A549 (cell line): ENCODE measurements around the gene CXADR. TPM values are rescaled to one million over a fixed set of nuclear protein-coding genes. Genes with fewer than 3 reads are reported as not detected.
A peak's percentile ranks its signal among the peaks of the same experiment; 100 is the strongest.
"Not testable (repeated sequence)": the region's sequence is repeated elsewhere in the genome, so short reads cannot be mapped to it uniquely, and the experiment has no call there.

Source experiments
- ATAC-seq, 2 experiments: fragments of 200-7000 bp in 1 of 2; fragments of >200 bp in 1 of 2; cut with Nextera tagmentation in 1 of 2; cut with Tn5 transposase in 1 of 2; 3 replicates each; pipeline versions ENCODE4 v1.8.0 to v1.9.1; 2018 to 2020; ENCODE audit warnings: mild to moderate bottlenecking in 1 of 2, moderate library complexity in 1 of 2
- CTCF ChIA-PET: fragments of 300-600 bp; sonication (Branson Sonifier 250); formaldehyde crosslinking; extraction: SDS; loops from one replicate; lab custom pipeline; 2021; ENCODE audit warnings: antibody characterized with exemption, inconsistent platforms; lab: Yijun Ruan, JAX
- POLR2A ChIA-PET: fragments of 350-600 bp; formaldehyde crosslinking; extraction: SDS; loops from one replicate; lab custom pipeline; 2021; ENCODE audit warnings: antibody characterized with exemption, inconsistent platforms; lab: Yijun Ruan, JAX
- DNase-seq, 2 experiments: peaks; one replicate each; pipeline versions ENCODE4 v3.0.0 to v3.0.0-alpha.2; 2011 to 2016; ENCODE audit warnings: low read depth in 1 of 2, low spot score in 1 of 2
- FAIRE-seq: peaks from 2 replicates; lab custom pipeline; 2011; peaks lifted over from hg19 to GRCh38; lab: Jason Lieb, UNC
- H3K27ac ChIP-seq, 2 experiments: fragments of >200 bp; sonication (Bioruptor Twin); formaldehyde crosslinking; 3 replicates each; pipeline ENCODE4 v1.5.1; 2016 to 2017
- H3K4me1 ChIP-seq: fragments of >200 bp; sonication (Bioruptor Twin); formaldehyde crosslinking; 3 replicates; pipeline ENCODE4 v1.6.1; 2016
- H3K4me2 ChIP-seq: fragments of >200 bp; sonication (Bioruptor Twin); formaldehyde crosslinking; 3 replicates; pipeline ENCODE4 v1.6.1; 2016
- H3K4me3 ChIP-seq: fragments of >200 bp; sonication (Bioruptor Twin); formaldehyde crosslinking; 3 replicates; pipeline ENCODE4 v1.5.1; 2016
- H3K9me3 ChIP-seq: fragments of >200 bp; sonication (Bioruptor Twin); formaldehyde crosslinking; 3 replicates; pipeline ENCODE4 v1.6.1; 2016
- CBX2 ChIP-seq: fragments of 200-600 bp; sonication (generic); IDR thresholded peaks from 2 replicates; pipeline ENCODE4 v1.6.1; 2016; ENCODE audit warnings: low read depth, mild to moderate bottlenecking, borderline replicate concordance
- CBX8 ChIP-seq: fragments of 200-600 bp; sonication (generic); IDR thresholded peaks from 2 replicates; pipeline ENCODE4 v1.6.1; 2016
- CHD4 ChIP-seq: fragments of 200-600 bp; sonication (generic); IDR thresholded peaks from 2 replicates; pipeline ENCODE4 v1.6.1; 2016; ENCODE audit warnings: antibody characterized with exemption, mild to moderate bottlenecking, borderline replicate concordance
- ELK1 ChIP-seq: fragments of 150-350 bp; IDR thresholded peaks from 2 replicates; pipeline ENCODE4 v1.6.1; 2014; ENCODE audit warnings: low read depth, mild to moderate bottlenecking, low read length
- EP300 ChIP-seq, 2 experiments: fragments of >200 bp; sonication (Bioruptor Twin); formaldehyde crosslinking; IDR thresholded peaks; 2 replicates in 1 of 2; 3 replicates in 1 of 2; pipeline ENCODE4 v1.6.1; 2016 to 2017
- FOSB ChIP-seq: fragments of 250-450 bp; sonication (Bioruptor Pico); IDR thresholded peaks from 2 replicates; pipeline ENCODE4 v1.5.0; 2020; ENCODE audit warnings: mild to moderate bottlenecking, moderate library complexity
- GATA3 ChIP-seq: IDR thresholded peaks from 2 replicates; pipeline ENCODE4 v1.6.1; 2012; ENCODE audit warnings: borderline replicate concordance
- HES2 ChIP-seq: fragments of >200 bp; sonication (Bioruptor Twin); formaldehyde crosslinking; IDR thresholded peaks from 2 replicates; pipeline ENCODE4 v1.6.1; 2016
- HMGXB4 ChIP-seq: fragments of 250-450 bp; sonication (Bioruptor Pico); IDR thresholded peaks from 2 replicates; pipeline ENCODE4 v1.5.0; 2021; ENCODE audit warnings: mild to moderate bottlenecking, moderate library complexity, borderline replicate concordance
- JUNB ChIP-seq: fragments of >200 bp; sonication (Bioruptor Twin); formaldehyde crosslinking; IDR thresholded peaks from 2 replicates; pipeline ENCODE4 v1.6.1; 2016
- MAFK ChIP-seq: fragments of 450-650 bp; IDR thresholded peaks from 2 replicates; pipeline ENCODE4 v1.6.1; 2014; ENCODE audit not compliant: partially characterized antibody
- MYC ChIP-seq: IDR thresholded peaks from 2 replicates; pipeline ENCODE4 v1.6.1; 2012; ENCODE audit warnings: mild to moderate bottlenecking, inconsistent platforms, low read length, improper control_type of control experiment, borderline replicate concordance
- REST ChIP-seq: fragments of 200-600 bp; sonication (generic); IDR thresholded peaks from 2 replicates; pipeline ENCODE4 v1.6.1; 2016; ENCODE audit warnings: antibody characterized with exemption, mild to moderate bottlenecking, moderate library complexity
- RNF2 ChIP-seq: fragments of 200-600 bp; sonication (generic); IDR thresholded peaks from 2 replicates; pipeline ENCODE4 v1.6.1; 2016; ENCODE audit warnings: low read depth, mild to moderate bottlenecking, antibody characterized with exemption, moderate library complexity, borderline replicate concordance
- SMC3 ChIP-seq: fragments of >200 bp; sonication (Bioruptor Twin); formaldehyde crosslinking; IDR thresholded peaks from 3 replicates; pipeline ENCODE4 v1.6.1; 2018; ENCODE audit warnings: inconsistent platforms
- ZC3H11A ChIP-seq: fragments of 450-650 bp; IDR thresholded peaks from 2 replicates; pipeline ENCODE4 v1.6.1; 2014; ENCODE audit warnings: antibody characterized with exemption, mild to moderate bottlenecking
- ZFP36 ChIP-seq: fragments of 450-650 bp; IDR thresholded peaks from 2 replicates; pipeline ENCODE4 v1.6.1; 2014; ENCODE audit warnings: borderline replicate concordance; ENCODE audit not compliant: partially characterized antibody
- WGBS: methylation state at CpG from one replicate; pipeline ENCODE4 v1.1.6; 2017; ENCODE audit errors: missing lambda C conversion rate; 5-methylcytosine and 5-hydroxymethylcytosine counted together
- polyA plus RNA-seq, 4 experiments: library from polyadenylated mRNA; depleted of rRNA in 3 of 4; stranded (reverse); fragments of >200 nt; fragmentation: RNase III in 1 of 4; extraction: RNeasy Plus Mini Kit Qiagen cat#74134 plus additional on column Dnase treatment in 1 of 4; gene quantifications; 2 replicates in 3 of 4; 3 replicates in 1 of 4; pipeline ENCODE4 v1.2.3, GENCODE V29; 2011 to 2017
- TF ChIP-seq, protein P1 (sequence below): IDR thresholded peaks from 2 replicates; pipeline ENCODE4 v1.6.1; 2012
- TF ChIP-seq, protein P2 (sequence below): fragments of 450-650 bp; IDR thresholded peaks from 2 replicates; pipeline ENCODE4 v1.6.1; 2014; ENCODE audit warnings: antibody characterized with exemption

Gene CXADR
- polyA plus RNA-seq, 2 of the 4 experiments (the other 2 are of a cell fraction): 7.7 to 21.7 TPM

GRCh38 chr21:17478156-17478555 lies 34.7 kb upstream of the CXADR start:
- TF ChIP-seq ZC3H11A: peak; percentile 62
- CTCF ChIA-PET, H3K4me2 ChIP-seq, H3K4me1 ChIP-seq, FAIRE-seq, DNase-seq, H3K9me3 ChIP-seq, H3K27ac ChIP-seq, POLR2A ChIA-PET, H3K4me3 ChIP-seq, ATAC-seq: not testable (repeated sequence)
- WGBS: 94% methylated on average over 6 of the region's 6 CpGs

- TF ChIP-seq RNF2 (no peak), SMC3 (no peak), ELK1 (no peak), HES2 (no peak), CBX2 (no peak), MYC (no peak), MAFK (no peak), CBX8 (no peak)
- TF ChIP-seq, all 56 proteins: peak for 0
- FAIRE-seq (no peak), ATAC-seq (no peak), DNase-seq (no peak)
- Histone ChIP-seq H3K9me3 (no peaks in the 10 kb centered on the region), H3K27ac (no peak overlapping the region), H3K4me3 (no peak overlapping the region), H3K4me1 (no peaks in the 10 kb centered on the region), H3K4me2 (no peak overlapping the region)
- 84% methylated on average over 2 of the region's 2 CpGs for WGBS
- CTCF ChIA-PET: no interaction called here
- POLR2A ChIA-PET: no interaction called here
Observed at GRCh38 chr21:17479606-17480005, 33.2 kb upstream of the CXADR start.

GRCh38 chr21:17482928-17483327 lies 29.9 kb upstream of the CXADR start:
- POLR2A ChIA-PET: no interaction called here
- WGBS: 69% methylated on average over 1 of the region's 1 CpG
- CTCF ChIA-PET: interaction anchor here (0.9 kb wide), 1 partner anchor 29 kb away, joined by 3 read pairs; no protein-coding TSS in a partner anchor
- no peak for TF ChIP-seq FOSB (CRISPR knock-in tag)
- TF ChIP-seq, protein P1, sequence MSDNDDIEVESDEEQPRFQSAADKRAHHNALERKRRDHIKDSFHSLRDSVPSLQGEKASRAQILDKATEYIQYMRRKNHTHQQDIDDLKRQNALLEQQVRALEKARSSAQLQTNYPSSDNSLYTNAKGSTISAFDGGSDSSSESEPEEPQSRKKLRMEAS: no peak
- no peak for TF ChIP-seq ZFP36
- no peak for TF ChIP-seq EP300 (IDR thresholded peaks at IDR 0.05)
- no peak for TF ChIP-seq SMC3
- no peak for TF ChIP-seq GATA3
- TF ChIP-seq, protein P2, sequence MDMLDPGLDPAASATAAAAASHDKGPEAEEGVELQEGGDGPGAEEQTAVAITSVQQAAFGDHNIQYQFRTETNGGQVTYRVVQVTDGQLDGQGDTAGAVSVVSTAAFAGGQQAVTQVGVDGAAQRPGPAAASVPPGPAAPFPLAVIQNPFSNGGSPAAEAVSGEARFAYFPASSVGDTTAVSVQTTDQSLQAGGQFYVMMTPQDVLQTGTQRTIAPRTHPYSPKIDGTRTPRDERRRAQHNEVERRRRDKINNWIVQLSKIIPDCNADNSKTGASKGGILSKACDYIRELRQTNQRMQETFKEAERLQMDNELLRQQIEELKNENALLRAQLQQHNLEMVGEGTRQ: no peak
- TF ChIP-seq HMGXB4 (CRISPR knock-in tag): no peak
- TF ChIP-seq JUNB: no peak
- DNase-seq: no peak
- Histone ChIP-seq H3K9me3 (no peaks in the 10 kb centered on the region), H3K4me1 (no peaks in the 10 kb centered on the region), H3K4me2 (no peak overlapping the region), H3K4me3 (no peak overlapping the region), H3K27ac (no peak overlapping the region)
- no peak for FAIRE-seq
- ATAC-seq: no peak

DNA sequence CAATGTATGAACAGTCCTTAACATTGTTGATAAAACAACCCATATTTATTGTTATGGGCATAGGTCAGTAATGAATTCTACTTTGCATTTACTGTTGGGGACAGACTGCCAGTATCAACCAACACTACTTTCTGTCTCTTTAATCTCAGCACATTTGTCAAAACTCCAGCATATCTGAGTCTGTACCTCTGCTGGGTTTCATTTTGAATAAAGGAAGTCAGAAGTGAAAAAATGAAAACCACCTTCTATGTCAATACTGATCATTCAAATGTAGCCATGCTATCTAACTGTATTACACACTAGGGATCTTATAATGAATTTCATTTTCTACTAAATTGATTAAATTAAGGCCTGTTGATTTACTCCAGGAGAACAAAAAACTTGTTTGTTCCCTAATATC lies 24.2 kb upstream of the CXADR start:
- FAIRE-seq (no peak), DNase-seq (no peak), ATAC-seq (no peak)
- Histone ChIP-seq H3K9me3 (no peaks in the 10 kb centered on the region), H3K27ac (no peak overlapping the region), H3K4me1 (peaks cover 35% of the 10 kb centered on the region), H3K4me3 (no peak overlapping the region), H3K4me2 (no peak overlapping the region)
- TF ChIP-seq REST: no peak
- TF ChIP-seq CHD4: no peak
- no peak for TF ChIP-seq SMC3
- ChIA-PET POLR2A (no interaction called here), CTCF (no interaction called here)
